Stimulated activated CD8-positive, alpha-beta memory T cell treated with anti-CD3 and anti-CD28 coated beads, Interleukin-15, amount 100 ng/mL, for 48 hours (primary cell): ENCODE data around the gene FAM20C.

Experiments
- DNase-seq, 2 donors: peaks; one replicate each; pipeline ENCODE4 v3.0.0-alpha.2; 2020; ENCODE audit warnings: low read depth in 2 of 2

FAM20C gene

DNA sequence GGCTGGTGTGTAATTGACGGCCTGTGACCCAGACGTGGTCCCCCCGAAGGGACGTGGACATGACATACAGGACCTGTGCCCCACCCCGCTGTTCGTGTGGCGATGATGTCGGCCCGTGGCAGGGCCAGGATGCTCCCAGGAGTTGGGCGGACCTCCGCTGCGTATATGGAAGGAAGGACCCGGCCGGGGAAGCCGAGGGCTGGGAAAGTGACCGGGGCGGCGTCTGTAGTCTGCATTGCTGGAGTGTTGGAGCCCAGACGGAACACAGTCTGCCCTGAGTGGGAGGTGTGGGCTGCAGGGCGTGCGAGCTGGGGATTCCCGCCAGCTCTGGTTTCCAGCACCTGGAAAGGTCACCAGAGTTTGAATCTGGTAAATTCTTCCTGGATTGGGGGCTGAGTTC is 52.6 kb downstream of the FAM20C start:
- no peak for DNase-seq

DNA sequence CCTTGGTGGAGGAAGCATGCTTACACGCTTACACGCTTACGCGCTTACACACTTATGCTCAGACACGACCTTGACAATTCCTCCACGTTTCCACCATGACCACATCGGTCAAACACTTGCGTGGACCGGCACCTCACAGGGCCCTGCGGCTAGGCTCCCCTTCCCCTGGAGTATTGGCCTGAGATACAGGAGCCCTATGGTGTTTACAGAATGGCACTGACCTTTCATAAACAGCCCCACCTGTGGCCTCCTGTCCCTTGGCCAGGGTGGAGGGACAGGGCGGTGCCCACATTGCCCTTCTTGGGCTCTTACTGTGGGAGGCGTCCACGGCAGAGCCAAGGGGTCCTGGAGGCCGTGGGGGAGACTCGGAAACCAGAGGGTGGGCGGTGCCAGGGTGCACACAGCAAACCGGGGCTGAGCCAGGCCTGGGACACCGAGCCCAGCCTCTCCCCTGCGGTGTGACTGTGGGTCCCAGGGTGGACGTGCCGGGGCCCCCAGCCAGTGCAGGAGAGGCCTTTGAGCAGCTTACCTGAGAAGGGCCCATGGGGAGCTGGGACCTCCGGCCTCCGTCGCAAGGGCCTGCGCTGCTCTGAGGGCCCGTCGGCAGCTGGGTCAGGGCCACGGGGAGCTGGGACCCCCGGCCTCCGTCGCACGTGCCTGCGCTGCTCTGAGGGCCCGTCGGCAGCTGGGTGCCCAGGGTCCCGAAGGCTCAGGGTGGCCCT is 53.4 kb downstream of the FAM20C start:
- DNase-seq, result no peak

GRCh38 chr7:246451-246850 is 54.1 kb downstream of the FAM20C start:
- DNase-seq, result no peak

GRCh38 chr7:247181-247580 is 54.8 kb downstream of the FAM20C start:
- no peak for DNase-seq

DNA sequence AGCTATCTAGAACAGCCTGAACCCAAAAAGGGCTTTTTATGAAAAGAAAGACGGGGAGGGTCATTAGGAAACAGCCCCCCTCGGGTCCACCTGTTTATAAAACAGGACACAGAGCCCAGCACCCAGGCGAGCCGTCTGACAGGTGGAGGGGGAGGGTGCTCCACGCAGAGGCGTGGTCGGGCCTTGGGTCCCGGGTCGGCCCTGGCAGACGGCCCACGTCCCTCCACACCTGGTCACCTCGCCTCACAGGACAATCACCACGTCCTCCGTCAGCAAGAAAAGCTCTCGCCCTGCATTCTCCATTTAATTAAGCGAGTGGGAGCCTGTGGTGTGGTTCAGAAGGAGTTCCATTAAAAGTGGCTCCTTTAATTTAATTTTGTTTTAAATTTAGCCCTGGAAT is 55.3 kb downstream of the FAM20C start:
- DNase-seq, result no peak

DNA sequence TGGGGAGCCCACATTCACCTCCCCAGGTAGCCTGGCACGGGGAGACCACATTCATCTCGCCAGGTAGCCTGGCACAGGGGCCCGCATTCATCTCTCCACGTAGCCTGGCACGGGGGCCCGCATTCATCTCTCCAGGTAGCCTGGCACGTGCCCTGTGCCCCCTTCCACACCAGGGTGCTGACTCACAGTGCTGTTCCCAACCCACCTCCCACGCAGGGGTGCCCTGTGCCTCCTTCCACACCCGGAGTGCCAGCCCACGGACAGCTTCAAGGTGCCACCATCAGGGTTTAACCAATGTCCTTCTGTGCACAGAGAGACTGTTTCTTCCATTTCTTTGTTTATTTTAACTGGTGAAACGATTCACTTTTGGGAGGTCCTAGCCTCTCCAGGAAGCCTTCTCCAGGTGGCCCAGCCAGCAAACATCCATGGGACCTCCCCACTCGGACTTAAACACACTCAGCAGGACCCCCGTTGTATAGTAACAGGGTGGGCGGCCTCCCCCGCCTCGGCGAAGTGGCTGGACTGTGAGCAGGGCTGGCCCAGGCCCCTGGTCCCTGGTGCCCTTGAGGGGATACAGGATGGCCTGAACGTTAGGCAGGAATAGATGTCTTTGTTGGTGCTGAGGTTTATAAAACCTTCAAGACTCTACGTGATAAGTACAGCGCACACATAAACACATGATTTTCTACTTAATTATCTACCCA is 56.5 kb downstream of the FAM20C start:
- DNase-seq, result no peak

- no peak for DNase-seq
These were observed 57.6 kb downstream of the FAM20C start for GRCh38 chr7:249989-250388.

DNA sequence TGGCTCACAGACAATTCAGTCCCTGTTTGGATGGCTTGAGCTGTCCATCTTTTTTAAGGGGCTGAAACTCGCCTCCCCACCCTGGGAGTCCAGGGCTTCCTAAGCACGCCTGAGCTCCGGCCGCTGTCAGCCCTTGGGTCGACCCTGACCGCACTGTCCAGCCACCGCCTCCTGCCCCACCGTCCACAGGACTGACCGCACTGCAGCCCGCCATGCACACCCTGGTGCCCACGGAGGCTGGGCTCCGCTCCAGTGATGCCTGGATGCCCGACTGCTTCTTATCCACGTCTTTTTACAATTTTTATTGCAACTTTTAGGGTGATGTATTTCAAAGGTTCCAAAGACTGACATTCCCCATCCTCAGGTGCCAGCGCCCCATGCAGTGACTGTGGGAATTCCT is 58.2 kb downstream of the FAM20C start:
- no peak for DNase-seq

GRCh38 chr7:251005-251404 is 58.6 kb downstream of the FAM20C start:
- DNase-seq, result no peak

GRCh38 chr7:251446-252175 is 59.2 kb downstream of the FAM20C start:
- no peak for DNase-seq

DNA sequence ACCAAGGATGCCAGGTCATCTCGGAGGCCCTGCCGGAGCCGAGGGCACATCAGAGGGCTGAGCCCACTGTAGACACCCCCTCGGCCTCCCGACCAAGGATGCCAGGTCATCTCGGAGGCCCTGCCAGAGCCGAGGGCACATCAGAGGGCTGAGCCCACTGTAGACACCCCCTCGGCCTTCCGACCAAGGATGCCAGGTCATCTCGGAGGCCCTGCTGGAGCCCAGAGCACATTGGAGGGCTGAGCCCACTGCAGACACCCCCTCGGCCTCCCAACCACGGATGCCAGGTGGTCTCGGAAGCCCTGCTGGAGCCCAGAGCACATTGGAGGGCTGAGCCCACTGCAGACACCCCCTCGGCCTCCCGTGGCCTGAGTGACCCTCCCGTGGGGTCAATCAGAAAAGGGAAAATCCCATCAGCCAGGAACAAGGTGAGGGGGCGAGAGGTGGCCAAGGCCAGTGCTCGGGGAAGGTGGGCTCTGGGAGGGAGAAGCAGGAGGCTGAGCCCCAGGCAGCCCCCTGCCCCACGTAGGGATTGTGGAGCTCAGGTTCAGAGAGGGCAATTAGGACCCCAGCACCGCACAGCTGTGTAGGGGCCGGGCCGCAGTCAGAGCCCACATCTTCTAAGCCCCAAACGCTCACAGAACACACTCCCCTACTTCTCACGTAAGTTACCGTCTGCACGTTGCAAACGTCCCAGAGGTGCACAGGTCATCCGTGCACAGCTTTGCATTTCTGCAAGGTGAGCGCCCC is 60.0 kb downstream of the FAM20C start:
- DNase-seq, result no peak

GRCh38 chr7:252981-253380 is 60.6 kb downstream of the FAM20C start:
- DNase-seq, result no peak

- DNase-seq, result no peak
These were observed 61.4 kb downstream of the FAM20C start for GRCh38 chr7:253581-254336.

DNA sequence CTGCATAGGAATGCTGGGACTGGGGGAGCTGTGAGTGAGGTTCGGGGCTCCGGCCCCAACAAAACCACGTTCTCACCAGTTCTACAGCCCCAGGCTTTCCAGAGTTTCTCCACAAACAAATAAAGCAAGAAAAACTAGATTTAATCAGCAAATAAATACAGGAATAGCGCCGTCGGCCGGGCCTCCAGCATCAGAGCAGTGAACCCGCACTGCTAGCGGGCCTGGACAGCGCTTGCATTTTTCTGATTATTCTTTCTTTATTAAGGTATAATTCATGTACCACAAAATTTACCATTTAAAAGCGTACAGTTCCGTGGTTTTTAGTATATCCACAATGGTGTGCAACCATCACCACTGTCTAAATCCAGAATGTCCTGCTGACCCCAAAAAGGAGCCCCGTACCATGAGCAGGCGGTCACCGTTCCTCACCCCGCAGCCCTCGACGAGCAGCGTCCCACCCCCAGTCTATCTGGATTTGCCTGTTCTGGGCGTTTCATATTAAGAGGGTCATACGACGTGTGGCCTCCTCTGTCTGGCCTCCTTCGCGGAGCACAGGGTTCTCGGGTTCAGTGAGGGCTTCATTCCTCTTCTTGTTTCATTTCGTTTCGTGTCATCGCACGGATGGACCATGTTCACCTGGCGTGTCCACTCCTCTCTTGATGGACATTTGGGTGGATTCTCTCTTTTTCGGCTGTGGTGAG is 62.1 kb downstream of the FAM20C start:
- DNase-seq, result no peak

DNA sequence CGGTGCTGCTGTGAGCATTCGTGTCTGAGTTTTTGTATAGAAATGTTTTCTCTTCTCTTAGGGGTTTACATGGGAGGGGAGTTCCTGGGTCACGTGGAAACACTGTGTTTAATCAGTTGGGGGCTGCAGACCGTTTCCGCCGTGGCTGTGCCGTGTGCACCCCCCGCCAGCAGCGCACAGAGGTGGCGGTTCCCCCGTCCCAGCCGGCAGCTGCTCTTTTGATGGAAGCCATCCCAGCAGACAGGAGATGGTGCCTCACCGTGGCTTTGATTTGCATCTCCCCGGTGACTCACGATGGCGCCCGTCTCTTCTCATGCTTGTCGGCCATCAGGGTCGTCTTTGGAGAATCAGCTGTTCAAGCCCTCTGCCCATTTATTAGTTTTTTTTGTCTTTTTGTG is 62.7 kb downstream of the FAM20C start:
- DNase-seq, result no peak

GRCh38 chr7:255721-256361 is 63.5 kb downstream of the FAM20C start:
- DNase-seq, result no peak

GRCh38 chr7:256461-256940 is 64.1 kb downstream of the FAM20C start:
- DNase-seq, result no peak

GRCh38 chr7:256981-257646 is 64.7 kb downstream of the FAM20C start:
- DNase-seq, result no peak

- DNase-seq, result no peak
These were observed 65.2 kb downstream of the FAM20C start for GRCh38 chr7:257647-257992.
